ENCODE measurements around the gene RASGRF1.

DNA sequence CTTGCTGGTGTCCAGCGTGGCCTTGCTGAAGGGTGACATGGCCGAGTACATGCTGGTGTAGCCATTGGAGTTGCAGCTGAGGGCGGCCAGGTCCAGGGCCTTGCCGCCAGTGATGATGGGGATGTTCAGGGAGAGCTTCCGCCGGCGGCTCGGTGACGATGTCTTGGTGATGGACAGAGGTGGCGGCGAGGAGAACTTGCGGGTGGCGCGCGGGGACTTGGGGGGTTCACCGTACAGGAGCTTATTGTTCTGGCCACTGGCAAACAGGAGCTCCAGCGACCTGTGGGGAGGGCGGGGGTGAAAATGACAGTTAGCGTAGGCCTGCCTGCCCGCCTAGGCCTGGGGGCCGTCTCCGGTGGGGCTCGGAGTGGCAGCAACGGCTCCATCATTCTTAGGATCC, 86.7 kb downstream of the RASGRF1 start:
- TF ChIP-seq POLR2AphosphoS5 (IDR thresholded peaks at IDR 0.05; ENCODE audit: borderline replicate concordance, low read depth, low read length) = no peak
- TF ChIP-seq EZH2 (IDR thresholded peaks at IDR 0.05) = no peak
- no peak for TF ChIP-seq FOXP2 (optimal IDR thresholded peaks at IDR 0.05; ENCODE audit: control extremely low read depth, extremely low read length, insufficient read depth)

Data from SK-N-MC (cell line).